ENCODE data around the gene P2RX5. TPM values are rescaled to one million over a fixed set of nuclear protein-coding genes. Genes with fewer than 3 reads are reported as not detected.

P2RX5 gene
- total and polyA plus RNA-seq, 2 donors (not counting 3 experiments of a cell fraction or from before 2014, with no cell fraction given) = 0.19 to 0.22 TPM

DNA sequence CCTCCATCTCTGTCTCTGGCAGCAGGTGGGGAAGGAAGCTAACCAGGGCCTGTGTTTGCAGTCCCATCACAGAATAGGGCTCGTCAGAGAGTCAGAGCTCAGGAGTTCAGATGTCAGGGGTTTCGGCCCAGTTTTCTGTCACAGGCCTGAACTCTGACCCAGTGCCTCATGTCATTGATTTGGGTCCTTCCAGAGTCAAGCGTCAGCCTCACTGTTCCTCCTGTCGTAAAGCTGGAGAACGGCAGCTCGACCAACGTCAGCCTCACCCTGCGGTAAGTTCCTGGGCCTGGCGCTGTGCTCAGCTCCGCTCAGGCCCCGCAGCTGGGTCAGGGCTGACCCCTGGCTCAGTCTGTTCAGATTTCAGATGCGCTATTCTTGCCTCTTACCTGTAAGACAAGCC lies 48.7 kb downstream of the P2RX5 start:
- CTCF ChIA-PET = interaction anchor here (1.2 to 7.4 kb wide), 5 partner anchors 11 to 820 kb away, joined by 3 to 76 read pairs (median 10); partner anchors contain the start of genes CTNS and SHPK
- no peak overlapping the region for H3K27ac ChIP-seq (ENCODE audit: insufficient read depth, low read depth, low read length)
- H3K27me3 ChIP-seq (ENCODE audit: control insufficient read depth in 2 of 2, insufficient read depth in 2 of 2, low read length in 2 of 2) = no peaks in the 10 kb centered on the region
- dilution Hi-C loops (cut with MboI; ENCODE audit: extremely low pct_ligation_motif_present, low sequenced_read_pairs) (no loop called here), intact Hi-C loops (cut with micrococcal nuclease) (loop anchor here (5.0 kb wide), 1 partner anchor 820 kb away; no protein-coding TSS in a partner anchor)
- no peaks in the 10 kb centered on the region for H3K9me1 ChIP-seq (replicated peaks; ENCODE audit: control insufficient read depth, extremely low read depth, insufficient read depth, low read length)
- H3K36me3 ChIP-seq (ENCODE audit: control insufficient read depth in 2 of 2, extremely low read depth in 1 of 2, insufficient read depth in 2 of 2, low read length in 2 of 2) = peaks cover 2 to 4% of the 10 kb centered on the region in 2 experiments
- H3K4me2 ChIP-seq (ENCODE audit: insufficient read depth, low read length) = no peak overlapping the region
- H3K9me3 ChIP-seq (replicated peaks; ENCODE audit: control insufficient read depth, insufficient read depth, low read length) = no peaks in the 10 kb centered on the region
- no peak overlapping the region for H2AFZ ChIP-seq (ENCODE audit: low read depth, low read length)
- FAIRE-seq (no peak), DNase-seq (ENCODE audit: low read depth, low spot score) (no peak)
- BruUV-seq (replicated peaks) = no TSS peak
- no peak overlapping the region for H3K9ac ChIP-seq (replicated peaks; ENCODE audit: extremely low read depth, insufficient read depth, low read length)
- no peaks in the 10 kb centered on the region for H3K4me1 ChIP-seq (ENCODE audit: control insufficient read depth, extremely low read depth, insufficient read depth, low read length)
- H3K4me3 ChIP-seq (replicated peaks in 1 of 3; ENCODE audit: insufficient read depth in 1 of 3, low read depth in 1 of 3, low read length in 3 of 3) = no peak overlapping the region
- no peaks in the 10 kb centered on the region for H3K79me2 ChIP-seq (ENCODE audit: control insufficient read depth, insufficient read depth, low read length)
- H4K20me1 ChIP-seq (replicated peaks; ENCODE audit: control insufficient read depth, extremely low read depth, insufficient read depth, low read length) = no peaks in the 10 kb centered on the region
- TF ChIP-seq POLR2AphosphoS5 (IDR thresholded peaks at IDR 0.05; ENCODE audit: insufficient read depth, low read depth, low read length) = no peak
- POLR2A ChIA-PET = interaction anchor here (1.2 kb wide), 1 partner anchor 11 kb away, joined by 3 read pairs; the partner anchor contains the start of genes CTNS and SHPK

- H3K9me3 ChIP-seq (replicated peaks; ENCODE audit: control insufficient read depth, insufficient read depth, low read length) = no peaks in the 10 kb centered on the region
- H3K9me1 ChIP-seq (replicated peaks; ENCODE audit: control insufficient read depth, extremely low read depth, insufficient read depth, low read length) = no peaks in the 10 kb centered on the region
- no peaks in the 10 kb centered on the region for H3K79me2 ChIP-seq (ENCODE audit: control insufficient read depth, insufficient read depth, low read length)
- no TSS peak for BruUV-seq (replicated peaks)
- no peaks in the 10 kb centered on the region for H3K27me3 ChIP-seq (ENCODE audit: control insufficient read depth in 2 of 2, insufficient read depth in 2 of 2, low read length in 2 of 2)
- no peak for TF ChIP-seq FOS (IDR thresholded peaks at IDR 0.05; ENCODE audit: borderline replicate concordance, insufficient read depth, low read length)
- TF ChIP-seq, protein P1, sequence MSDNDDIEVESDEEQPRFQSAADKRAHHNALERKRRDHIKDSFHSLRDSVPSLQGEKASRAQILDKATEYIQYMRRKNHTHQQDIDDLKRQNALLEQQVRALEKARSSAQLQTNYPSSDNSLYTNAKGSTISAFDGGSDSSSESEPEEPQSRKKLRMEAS (IDR thresholded peaks at IDR 0.05; ENCODE audit: insufficient read depth, insufficient read length) = no peak
- no peak for TF ChIP-seq EZH2 (IDR thresholded peaks at IDR 0.05; ENCODE audit: borderline replicate concordance, low read depth, low read length, severe bottlenecking)
- no peak for TF ChIP-seq MYC (IDR thresholded peaks at IDR 0.05; ENCODE audit: low read depth, low read length)
- no peak for TF ChIP-seq POLR2AphosphoS5 (IDR thresholded peaks at IDR 0.05; ENCODE audit: insufficient read depth, low read depth, low read length)
- no peak for TF ChIP-seq POLR2A (IDR thresholded peaks at IDR 0.05; ENCODE audit: low read depth, low read length)
- TF ChIP-seq GATA2 (IDR thresholded peaks at IDR 0.05; ENCODE audit: insufficient read depth, insufficient read length, low read depth, low read length) = no peak
- no peak for TF ChIP-seq JUN (IDR thresholded peaks at IDR 0.05; ENCODE audit: borderline replicate concordance, insufficient read depth, insufficient read length, low read depth)
- TF ChIP-seq CTCF (IDR thresholded peaks at IDR 0.05; ENCODE audit: extremely low read depth in 1 of 2, insufficient read depth in 1 of 2, low read depth in 1 of 2, low read length in 2 of 2) = no peak
- peaks cover 2 to 4% of the 10 kb centered on the region in 2 experiments for H3K36me3 ChIP-seq (ENCODE audit: control insufficient read depth in 2 of 2, extremely low read depth in 1 of 2, insufficient read depth in 2 of 2, low read length in 2 of 2)
- no peak for DNase-seq (ENCODE audit: low read depth, low spot score)
- H3K4me2 ChIP-seq (ENCODE audit: insufficient read depth, low read length) = no peak overlapping the region
- FAIRE-seq = no peak
- H3K4me3 ChIP-seq (replicated peaks in 1 of 3; ENCODE audit: insufficient read depth in 1 of 3, low read depth in 1 of 3, low read length in 3 of 3) = no peak overlapping the region
- no peak overlapping the region for H3K9ac ChIP-seq (replicated peaks; ENCODE audit: extremely low read depth, insufficient read depth, low read length)
- no peak overlapping the region for H3K27ac ChIP-seq (ENCODE audit: insufficient read depth, low read depth, low read length)
- dilution Hi-C loops (cut with MboI; ENCODE audit: extremely low pct_ligation_motif_present, low sequenced_read_pairs) = no loop called here
- intact Hi-C loops (cut with micrococcal nuclease) = loop anchor here (5.0 kb wide), 1 partner anchor 818 kb away; no protein-coding TSS in a partner anchor
- ChIA-PET POLR2A (no interaction called here), CTCF (interaction anchor here (7.4 kb wide), 1 partner anchor 596 kb away, joined by 76 read pairs; no protein-coding TSS in a partner anchor)
- H4K20me1 ChIP-seq (replicated peaks; ENCODE audit: control insufficient read depth, extremely low read depth, insufficient read depth, low read length) = no peaks in the 10 kb centered on the region
- peaks cover 1% of the 10 kb centered on the region for H3K4me1 ChIP-seq (ENCODE audit: control insufficient read depth, extremely low read depth, insufficient read depth, low read length)
- H2AFZ ChIP-seq (ENCODE audit: low read depth, low read length) = no peak overlapping the region
Observed at GRCh38 chr17:3645310-3645709, 50.6 kb downstream of the P2RX5 start.

All from endothelial cell of umbilical vein (primary cell).